HG02943 (cell line): Measurements from ENCODE around the gene ALKBH5.

Experiments used
- ATAC-seq: cut with Tn5 transposase; IDR thresholded peaks from one replicate; pipeline ENCODE4 v1.9.1; 2021; ENCODE audit warnings: mild to moderate bottlenecking, low read depth, moderate library complexity; ENCODE audit not compliant: unreplicated experiment

ALKBH5 gene

DNA sequence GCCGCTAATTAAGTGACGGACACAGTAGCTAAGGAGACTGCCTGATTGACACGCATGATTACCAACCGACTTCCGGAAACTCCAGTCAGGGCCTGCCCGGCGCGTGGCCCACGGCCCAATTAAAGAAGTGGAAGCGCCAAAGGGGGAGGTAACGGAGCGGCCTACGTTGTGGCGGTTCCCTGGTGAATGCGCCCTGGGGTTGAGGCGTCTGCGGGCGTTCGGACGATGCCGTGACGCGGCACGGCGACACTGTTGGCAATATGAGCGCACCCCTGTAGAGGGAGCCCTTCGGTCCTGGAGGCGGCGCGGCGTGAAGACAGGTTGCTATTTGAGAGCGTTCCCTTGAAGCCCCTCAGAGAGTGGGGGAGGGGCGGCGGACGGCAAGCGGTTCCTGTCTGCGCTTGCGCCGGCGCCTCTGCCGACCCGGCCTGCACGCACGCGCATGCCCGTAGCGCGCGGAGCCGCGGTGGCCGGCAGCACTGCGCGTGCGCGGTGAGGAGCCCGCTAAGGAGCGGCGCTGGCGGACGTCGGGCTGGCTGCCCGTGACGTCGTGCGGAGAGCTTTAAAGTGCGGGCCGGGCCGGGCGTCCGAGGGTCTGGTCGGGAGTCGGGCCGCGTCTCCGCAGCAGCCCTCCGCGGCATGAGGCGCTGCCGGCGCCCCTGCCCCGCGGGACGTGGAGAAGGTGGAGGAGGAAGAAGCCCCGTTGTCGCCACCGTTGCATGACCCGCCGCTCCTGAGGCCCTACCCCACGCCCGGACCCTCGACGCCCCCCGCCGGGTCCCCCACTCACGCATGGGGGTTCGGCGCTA lies at the start of gene ALKBH5:
TSS of gene ALKBH5 (plus strand) at position 495 of the 809 bp plus-strand sequence. CDS start 416 bp downstream, outside the sequence.
- ATAC-seq: peak; percentile 74

DNA sequence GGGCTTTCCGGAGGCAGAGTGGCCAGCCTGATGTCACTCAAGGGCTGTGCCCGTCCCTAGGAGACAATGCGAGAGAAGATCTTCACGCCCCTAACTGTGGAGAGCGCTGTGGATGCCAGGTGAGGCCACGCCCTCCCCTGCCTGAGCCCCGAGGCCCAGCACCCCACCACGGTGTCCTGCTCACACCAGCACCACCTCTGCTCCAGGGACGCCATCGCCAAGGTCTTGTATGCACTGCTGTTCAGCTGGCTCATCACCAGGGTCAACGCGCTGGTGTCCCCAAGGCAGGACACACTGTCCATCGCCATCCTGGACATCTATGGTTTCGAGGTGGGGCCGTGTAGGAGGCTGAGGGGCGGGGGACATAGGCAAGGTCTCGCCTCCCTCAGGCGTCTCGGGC lies 47.3 kb upstream of the ALKBH5 start:
- no peak for ATAC-seq

DNA sequence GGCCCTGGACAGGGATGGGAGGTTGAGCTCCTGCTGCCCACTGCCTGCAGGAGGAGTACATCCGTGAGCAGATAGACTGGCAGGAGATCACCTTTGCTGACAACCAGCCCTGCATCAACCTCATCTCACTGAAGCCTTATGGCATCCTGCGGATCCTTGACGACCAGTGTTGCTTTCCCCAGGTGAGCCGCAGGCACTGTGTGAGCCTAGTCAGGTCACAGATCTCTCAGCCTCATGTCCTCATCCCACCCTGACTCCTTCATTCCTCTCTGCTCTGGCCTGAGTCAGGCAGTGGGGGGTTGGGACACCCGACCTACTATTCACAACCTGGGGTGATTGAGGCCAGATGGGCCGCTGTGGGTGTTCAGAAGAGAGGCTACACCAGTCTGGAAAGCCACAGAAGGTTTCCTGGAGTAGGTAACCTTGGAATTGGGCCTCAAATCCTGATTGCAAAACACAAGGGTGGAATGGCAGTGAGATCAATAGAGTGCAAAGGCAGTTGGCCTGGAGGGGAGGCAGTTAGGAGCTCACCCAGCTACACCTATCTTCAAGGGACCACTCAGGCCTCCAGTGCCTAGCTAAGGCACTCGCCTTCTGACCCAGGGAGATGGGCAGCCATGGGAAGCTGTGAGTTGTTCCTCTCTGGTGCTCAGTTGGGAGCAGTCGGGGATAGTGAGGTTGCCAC lies 45.4 kb upstream of the ALKBH5 start:
- no peak for ATAC-seq

DNA sequence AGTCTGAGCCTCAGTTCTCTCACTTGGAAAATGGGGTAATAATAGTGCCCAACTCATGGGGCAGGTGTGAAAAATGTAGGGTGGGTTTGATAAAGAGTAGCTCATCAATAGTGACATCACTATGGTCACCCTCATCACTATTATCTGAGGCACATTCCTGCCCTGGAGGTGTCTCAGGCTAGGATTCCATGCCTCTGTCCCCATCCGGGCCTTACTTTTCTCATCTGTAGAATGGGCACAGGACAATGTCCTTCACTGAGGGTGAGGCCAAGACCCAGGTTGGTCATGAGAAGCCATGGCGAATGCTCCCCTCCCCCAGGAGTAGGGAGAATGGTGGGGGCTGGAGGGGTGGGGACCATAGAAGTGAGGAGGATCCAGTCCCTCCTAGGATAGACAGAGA lies 44.5 kb upstream of the ALKBH5 start:
- no peak for ATAC-seq

DNA sequence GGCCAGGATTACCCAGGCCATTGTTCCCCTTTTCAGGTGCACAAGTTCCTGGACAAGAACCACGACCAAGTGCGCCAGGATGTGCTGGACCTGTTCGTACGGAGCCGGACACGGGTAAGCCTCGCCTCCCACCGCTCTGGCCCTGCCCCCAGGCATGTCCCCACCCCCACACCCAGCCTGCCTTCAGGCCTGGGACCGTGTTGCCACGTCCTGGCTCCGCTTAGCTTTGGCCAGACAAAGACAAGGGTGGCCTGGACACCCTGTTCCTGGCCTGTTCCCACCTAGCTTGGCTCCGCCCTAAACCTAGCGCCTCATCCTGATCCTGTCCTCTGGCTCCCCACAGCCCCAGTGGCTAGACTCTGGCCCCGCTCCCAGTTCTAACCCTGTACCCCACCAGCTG lies 44.1 kb upstream of the ALKBH5 start:
- ATAC-seq: no peak

DNA sequence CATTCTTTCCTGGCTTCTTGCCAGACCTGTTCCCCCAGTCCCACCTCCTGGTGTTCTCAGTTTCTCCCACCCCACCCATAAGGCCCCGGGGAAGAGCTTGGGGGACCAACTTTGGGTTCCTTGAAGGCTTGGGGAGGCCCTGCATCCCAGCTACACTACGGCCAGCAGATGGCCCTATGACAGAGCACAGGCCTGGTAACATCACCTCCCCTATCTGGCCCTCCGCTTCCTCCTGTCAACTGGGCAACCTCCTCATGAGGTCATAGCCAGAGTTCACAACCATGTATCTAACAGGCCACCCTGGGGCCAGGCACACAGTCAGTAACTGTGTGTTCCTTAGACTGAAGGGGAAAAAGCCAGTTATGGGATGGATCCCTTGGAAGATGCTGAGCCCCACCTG lies 43.7 kb upstream of the ALKBH5 start:
- ATAC-seq: no peak

DNA sequence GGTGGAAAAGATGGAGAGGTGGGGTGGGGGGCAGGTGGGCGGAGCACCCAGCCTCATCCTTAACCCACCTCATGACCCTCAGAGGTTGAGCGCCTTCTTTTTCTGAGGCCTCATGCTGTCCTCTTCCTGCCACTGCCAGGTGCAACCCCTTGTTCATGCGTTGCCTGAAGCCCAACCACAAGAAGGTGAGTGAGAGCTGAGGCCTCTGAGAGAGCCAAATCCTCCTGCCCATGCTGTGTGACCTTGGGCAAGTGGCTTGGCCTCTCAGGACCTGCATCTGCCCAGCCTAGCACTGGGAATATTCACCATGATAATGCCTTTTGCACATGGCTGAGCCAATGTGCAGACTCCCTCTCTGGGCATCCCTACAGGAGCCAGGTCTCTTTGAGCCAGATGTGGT lies 43.0 kb upstream of the ALKBH5 start:
- no peak for ATAC-seq

DNA sequence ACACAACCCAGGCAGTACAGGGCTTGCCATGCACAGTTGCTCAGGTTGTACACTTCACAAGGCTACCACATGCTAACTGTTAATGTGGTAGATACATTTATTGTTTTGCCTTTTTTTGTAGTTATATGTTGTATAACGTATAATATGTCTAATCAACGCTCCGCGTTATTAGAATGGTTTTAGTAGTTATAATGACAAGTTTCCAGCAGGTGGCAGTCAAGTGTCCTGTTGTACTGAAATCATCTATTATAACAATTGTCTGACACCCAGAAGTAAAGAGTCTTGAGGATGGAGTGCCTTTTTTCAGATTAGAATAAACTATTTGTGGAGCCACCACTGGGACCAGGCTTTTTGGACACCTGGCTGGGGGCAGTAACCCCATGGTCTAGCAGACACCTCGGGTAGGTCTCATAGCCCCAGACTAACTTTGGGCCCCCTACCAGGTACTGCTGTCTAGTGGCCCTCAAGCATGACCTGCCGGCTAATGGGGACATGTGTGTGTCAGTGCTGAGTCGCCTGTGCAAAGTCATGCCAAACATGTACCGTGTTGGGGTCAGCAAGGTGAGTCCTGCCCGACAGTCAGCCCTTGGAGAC lies 42.3 kb upstream of the ALKBH5 start:
- ATAC-seq: no peak

DNA sequence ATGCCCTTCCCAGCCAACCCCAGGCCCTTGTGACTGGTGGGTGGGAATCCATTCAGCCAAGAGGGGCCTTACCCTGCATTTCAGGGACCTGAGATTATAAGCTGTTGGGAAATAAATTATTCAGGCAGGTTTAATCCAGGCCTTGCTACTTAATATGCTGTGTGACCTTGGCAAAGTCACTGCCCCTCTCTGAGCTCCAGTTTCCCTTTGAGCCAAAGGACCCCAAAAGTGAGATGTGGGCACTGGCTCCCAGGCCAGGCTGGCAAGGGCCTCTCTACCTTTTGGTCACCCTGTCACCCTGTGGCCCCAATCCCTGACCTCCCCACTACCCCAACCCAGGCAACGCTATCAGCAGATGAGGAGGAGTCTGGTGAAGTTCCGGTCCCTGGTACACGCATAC lies 41.2 kb upstream of the ALKBH5 start:
- ATAC-seq: no peak

DNA sequence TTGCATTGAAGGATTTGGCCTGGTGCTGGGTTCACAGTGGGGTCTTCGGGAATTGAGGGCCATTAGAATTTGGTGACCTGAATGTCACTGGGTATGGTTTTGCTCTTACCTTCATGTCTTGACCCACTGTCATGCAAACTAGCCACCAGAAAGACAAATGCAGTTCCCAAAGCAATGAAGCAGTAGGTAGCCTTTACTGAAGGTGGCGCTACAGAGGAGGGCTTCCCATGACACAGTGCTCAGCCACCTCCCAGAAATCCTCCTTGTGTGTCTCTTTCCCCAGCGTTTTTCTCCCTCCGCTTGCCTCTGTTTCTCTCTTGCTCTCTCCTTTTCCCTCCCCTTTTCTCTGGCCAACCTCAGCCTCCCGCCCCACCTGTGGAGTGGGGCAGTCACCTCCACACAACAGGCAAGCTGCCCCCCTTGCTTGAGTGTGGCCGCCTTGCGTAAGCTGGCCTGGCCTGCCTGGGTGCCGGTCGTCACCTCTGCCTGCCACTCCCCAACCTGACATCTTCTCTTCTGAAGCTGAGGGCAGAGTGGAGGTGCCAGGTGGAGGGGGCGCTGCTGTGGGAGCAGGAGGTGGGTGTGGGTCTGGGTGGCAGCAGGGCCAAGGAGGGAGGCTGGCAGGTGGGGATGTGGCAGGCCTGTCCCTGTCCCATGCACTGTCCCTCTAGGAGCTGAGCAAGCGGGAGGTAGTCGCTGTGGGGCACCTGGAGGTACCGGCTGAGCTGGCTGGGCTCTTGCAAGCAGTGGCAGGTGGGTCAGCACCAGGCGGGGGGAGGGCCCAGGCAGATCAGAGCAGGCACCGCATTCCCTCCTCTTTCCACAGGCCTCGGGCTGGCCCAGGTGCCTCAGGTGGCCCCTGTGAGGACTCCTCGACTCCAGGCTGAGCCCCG lies 40.3 kb upstream of the ALKBH5 start:
- ATAC-seq: no peak

DNA sequence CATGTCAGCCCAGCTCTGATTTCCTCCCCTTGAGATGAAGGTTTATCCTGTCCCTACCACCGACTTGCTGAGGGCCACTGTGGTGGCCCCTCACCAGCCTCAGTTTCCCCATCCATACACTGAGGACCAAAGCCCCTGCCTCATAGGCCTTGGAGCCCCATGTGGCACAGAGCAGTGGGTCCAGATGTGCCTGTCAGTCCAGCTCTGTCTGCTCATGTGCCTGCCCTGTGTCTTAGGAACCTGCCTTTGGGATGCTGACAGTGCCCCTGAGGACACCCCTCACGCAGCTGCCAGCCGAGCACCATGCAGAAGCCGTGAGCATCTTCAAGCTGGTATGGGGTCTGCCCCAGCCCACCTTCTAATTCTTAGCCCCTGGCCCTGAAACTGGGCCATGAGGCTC lies 39.4 kb upstream of the ALKBH5 start:
- ATAC-seq: no peak

DNA sequence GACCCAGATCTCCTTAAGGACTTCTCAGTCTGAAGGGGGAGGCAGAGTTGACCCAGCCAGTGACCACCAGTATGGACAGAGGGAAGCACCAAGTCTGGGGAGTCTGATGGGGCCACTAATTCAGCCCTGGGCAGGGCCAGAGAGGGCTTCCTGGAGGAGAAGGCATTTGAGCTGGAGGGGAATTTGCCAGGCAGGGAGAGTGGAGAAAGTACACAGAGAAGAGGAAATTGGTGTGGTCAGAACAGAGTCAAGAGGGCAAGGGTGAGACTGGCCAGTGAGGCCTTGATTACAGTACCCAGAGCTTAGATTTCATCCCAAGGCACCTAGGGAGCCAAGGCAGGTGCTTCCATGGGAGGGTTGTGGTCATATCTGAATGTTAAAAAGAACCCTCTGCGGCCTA lies 38.8 kb upstream of the ALKBH5 start:
- no peak for ATAC-seq

DNA sequence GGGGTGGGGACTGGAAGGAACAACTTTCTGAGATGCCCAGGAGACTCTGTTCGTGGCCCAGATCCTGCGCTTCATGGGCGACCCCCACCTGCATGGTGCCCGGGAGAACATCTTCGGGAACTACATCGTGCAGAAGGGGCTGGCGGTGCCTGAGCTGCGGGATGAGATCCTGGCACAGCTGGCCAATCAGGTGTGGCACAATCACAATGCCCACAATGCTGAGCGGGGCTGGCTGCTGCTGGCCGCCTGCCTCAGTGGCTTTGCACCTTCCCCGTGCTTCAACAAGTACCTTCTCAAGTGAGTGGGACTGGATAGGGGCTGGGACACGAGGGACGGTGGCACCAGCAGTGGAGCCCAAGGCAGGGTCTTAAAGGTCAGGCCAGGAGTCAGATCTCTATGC lies 37.8 kb upstream of the ALKBH5 start:
- no peak for ATAC-seq

DNA sequence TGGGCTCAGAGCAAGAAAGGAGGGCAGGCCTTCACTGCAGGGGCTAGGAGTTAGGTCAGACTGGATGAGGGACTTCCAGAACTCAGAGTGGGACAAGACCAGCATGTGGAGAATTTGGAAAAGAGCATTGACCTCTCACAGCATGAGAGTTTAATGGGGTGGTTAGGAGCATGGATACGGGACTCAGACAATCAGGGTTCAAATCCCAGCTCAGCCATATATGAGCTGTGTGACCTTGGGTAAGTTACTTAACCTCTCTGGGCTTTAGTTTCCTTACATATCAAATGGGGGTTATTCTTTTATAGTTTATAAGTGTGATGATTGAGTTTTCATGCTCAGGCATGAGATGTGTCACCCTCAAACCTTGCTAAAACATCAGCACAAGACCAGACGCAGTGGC lies 37.4 kb upstream of the ALKBH5 start:
- no peak for ATAC-seq

DNA sequence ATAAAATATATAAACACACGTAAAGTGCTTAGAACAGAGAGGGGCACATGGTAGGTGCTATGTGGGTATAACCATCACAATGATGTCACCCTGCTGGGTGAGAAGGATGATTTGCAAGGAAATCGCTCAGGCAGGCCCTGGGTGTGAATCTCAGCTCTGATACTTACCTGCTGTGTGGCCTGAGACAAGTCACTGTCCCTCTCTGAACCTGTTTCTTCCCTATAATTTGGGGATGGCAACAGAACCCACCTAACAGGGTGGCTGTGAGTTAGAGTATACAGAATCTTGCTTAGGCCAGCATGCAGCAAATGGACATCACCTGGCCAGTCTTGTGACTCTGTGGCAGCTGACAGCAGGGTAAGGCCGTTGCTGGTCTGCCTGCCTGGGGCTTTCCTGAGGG lies 36.6 kb upstream of the ALKBH5 start:
- no peak for ATAC-seq

DNA sequence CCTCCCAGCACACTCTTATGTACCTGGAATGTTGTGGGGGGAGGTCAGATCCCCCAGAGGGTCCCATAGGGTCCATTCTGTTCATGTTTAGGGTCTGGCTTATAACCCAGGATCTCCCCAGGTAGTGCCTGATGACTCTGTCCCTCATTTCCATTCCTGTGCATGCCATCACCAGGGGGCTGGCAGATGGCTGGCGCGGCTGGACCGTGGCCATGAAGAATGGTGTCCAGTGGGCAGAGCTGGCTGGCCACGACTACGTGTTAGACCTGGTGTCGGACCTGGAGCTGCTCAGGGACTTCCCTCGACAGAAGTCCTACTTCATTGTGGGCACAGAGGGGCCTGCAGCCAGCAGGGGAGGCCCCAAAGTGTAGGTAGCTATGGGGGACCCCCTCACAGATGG lies 35.0 kb upstream of the ALKBH5 start:
- ATAC-seq: no peak

DNA sequence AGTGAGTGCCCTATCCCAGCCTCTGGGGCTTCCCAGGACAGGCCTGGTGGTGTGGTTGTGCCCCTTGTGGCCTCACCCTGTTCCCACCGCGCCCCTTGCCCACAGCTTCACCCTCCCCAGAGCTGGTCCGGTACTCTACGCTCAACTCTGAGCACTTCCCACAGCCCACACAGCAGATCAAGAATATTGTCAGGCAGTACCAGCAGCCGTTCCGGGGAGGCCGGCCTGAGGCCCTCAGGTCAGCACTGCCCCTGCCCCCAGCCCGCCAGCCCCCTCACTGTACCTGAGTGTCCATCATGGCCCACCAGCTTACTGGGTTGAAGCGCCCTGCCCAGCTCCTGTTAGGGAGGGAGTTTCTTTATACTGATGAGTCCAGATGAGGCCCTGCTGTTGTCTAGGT lies 32.3 kb upstream of the ALKBH5 start:
- ATAC-seq: no peak

DNA sequence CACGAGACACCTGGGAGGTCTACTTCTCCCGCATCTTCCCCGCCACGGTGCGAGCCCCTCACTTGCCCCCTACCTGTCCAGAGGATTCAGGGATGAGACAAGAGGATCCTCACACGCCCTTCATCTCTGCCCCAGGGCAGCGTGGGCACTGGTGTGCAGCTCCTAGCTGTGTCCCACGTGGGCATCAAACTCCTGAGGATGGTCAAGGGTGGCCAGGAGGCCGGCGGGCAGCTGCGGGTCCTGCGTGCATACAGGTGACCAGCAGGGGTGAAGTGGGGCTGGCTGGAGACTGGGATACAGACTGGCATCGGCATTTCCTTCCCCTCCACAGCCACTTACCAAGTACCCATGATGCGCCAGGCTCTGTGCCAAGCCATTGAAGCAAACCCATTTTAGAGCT lies 28.4 kb upstream of the ALKBH5 start:
- ATAC-seq: no peak

DNA sequence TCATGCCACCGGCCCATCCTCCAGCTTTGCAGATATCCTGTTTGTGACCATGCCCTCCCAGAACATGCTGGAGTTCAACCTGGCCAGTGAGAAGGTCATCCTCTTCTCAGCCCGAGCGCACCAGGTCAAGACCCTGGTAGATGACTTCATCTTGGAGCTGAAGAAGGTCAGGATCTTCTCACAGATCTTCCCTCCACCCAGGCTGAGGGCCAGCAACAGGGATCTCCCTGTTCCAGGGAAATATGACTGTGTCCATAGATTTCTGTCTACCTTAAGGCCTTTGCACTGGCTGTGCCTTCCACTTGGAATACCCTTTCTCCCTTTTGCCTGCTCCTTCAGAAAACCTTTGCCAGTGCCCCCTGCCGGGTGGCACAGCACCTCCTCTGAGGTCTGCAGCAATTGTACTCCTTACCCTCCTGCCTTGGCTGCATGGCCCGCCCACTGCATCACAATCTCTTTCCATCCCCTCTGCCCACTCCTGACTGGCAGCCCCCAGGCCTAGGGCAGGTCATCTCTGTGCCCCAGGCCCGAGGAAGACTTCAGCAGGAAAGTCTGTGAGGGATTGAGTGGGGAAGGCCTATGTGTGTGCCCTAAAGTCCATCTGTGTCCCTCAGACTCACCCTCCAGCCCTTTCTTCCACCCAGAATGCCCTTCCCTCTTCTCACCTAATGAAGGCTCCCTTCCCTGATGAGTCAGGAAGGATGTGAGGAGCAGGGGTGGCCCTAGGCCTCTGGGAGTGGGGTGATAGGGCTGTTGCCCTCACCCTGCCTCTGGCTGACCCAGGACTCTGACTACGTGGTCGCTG lies 27.3 kb upstream of the ALKBH5 start:
- ATAC-seq: no peak

DNA sequence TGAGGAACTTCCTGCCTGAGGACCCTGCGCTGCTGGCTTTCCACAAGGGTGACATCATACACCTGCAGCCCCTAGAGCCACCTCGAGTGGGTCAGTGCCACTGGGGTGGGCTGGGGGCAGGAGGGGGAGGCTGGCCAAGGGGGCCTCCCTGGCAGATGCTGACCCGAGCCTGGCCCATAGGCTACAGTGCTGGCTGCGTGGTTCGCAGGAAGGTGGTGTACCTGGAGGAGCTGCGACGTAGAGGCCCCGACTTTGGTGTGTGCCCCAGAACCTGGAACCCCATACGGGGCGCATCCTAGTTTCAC lies 26.7 kb upstream of the ALKBH5 start:
- ATAC-seq: no peak
